H1 (cell line): ENCODE data around the gene PRKN. TPM values are rescaled to one million over a fixed set of nuclear protein-coding genes. Genes with fewer than 3 reads are reported as not detected.

ENCODE experiments used
- CTCF ChIA-PET: fragments of 300-600 bp; sonication (Branson Sonifier 250); formaldehyde crosslinking; loops from one replicate; lab custom pipeline; 2021; ENCODE audit not compliant: partially characterized antibody; lab: Charles Lee
- POLR2A ChIA-PET: fragments of 300-600 bp; sonication (Branson Sonifier 250); formaldehyde crosslinking; loops from one replicate; lab custom pipeline; 2021; ENCODE audit warnings: inconsistent platforms; ENCODE audit not compliant: partially characterized antibody; lab: Charles Lee
- DNase-seq, 2 experiments: peaks; one replicate each; pipeline versions ENCODE4 v3.0.0 to v3.0.0-alpha.2; 2010 to 2022; ENCODE audit warnings: low spot score in 2 of 2, low read depth in 1 of 2, mixed read lengths in 1 of 2
- FAIRE-seq: peaks from 2 replicates; lab custom pipeline; 2011; peaks lifted over from hg19 to GRCh38; lab: Jason Lieb, UNC
- H2AFZ ChIP-seq: 2 replicates; pipeline ENCODE4 v1.8.1; 2012; ENCODE audit warnings: low read length, inconsistent platforms
- H2AK5ac ChIP-seq: 2 replicates; pipeline ENCODE4 v1.6.1; 2013; ENCODE audit warnings: low read depth, low read length
- H2BK120ac ChIP-seq: replicated peaks from 2 replicates; pipeline ENCODE3; 2013; ENCODE audit warnings: low read depth, low read length, inconsistent platforms
- H2BK12ac ChIP-seq: 2 replicates; pipeline ENCODE4 v1.6.1; 2013; ENCODE audit warnings: low read depth, low read length
- H2BK15ac ChIP-seq: 2 replicates; pipeline ENCODE4 v1.6.1; 2013; ENCODE audit warnings: low read length
- H2BK20ac ChIP-seq: 2 replicates; pipeline ENCODE4 v1.6.1; 2013; ENCODE audit warnings: low read length
- H2BK5ac ChIP-seq: 2 replicates; pipeline ENCODE4 v1.6.1; 2013; ENCODE audit warnings: low read depth, low read length
- H3K14ac ChIP-seq: 2 replicates; pipeline ENCODE4 v1.6.1; 2013; ENCODE audit warnings: inconsistent platforms; ENCODE audit not compliant: insufficient read length
- H3K18ac ChIP-seq: 2 replicates; pipeline ENCODE4 v1.6.1; 2013; ENCODE audit warnings: low read length; ENCODE audit errors: extremely low read depth
- H3K23ac ChIP-seq: 2 replicates; pipeline ENCODE4 v1.6.1; 2013; ENCODE audit warnings: inconsistent platforms; ENCODE audit not compliant: insufficient read length
- H3K23me2 ChIP-seq: 2 replicates; pipeline ENCODE4 v1.6.1; 2013; ENCODE audit warnings: low read depth, low read length
- H3K27ac ChIP-seq: 2 replicates; pipeline ENCODE4 v1.6.1; 2011; ENCODE audit warnings: low read depth, low read length, inconsistent platforms
- H3K27me3 ChIP-seq, 4 experiments: replicated peaks in 1 of 4; 1 replicate in 1 of 4; 2 replicates in 3 of 4; pipeline versions ENCODE4 v1.6.1 to v1.8.1; 2011 to 2013; ENCODE audit warnings: low read length in 3 of 4, mild to moderate bottlenecking in 3 of 4, inconsistent platforms in 2 of 4, mixed read lengths in 2 of 4, moderate library complexity in 1 of 4; ENCODE audit not compliant: control insufficient read depth in 3 of 4, insufficient read depth in 3 of 4; ENCODE audit errors: extremely low read depth in 1 of 4
- H3K36me3 ChIP-seq, 4 experiments: 2 replicates each; pipeline versions ENCODE4 v1.6.1 to v1.8.1; 2011 to 2013; ENCODE audit warnings: mild to moderate bottlenecking in 4 of 4, low read length in 3 of 4, moderate library complexity in 2 of 4, control low read depth in 1 of 4, inconsistent platforms in 1 of 4; ENCODE audit not compliant: insufficient read depth in 4 of 4, control insufficient read depth in 2 of 4
- H3K4ac ChIP-seq: replicated peaks from 2 replicates; pipeline ENCODE3; 2013; ENCODE audit warnings: low read length, low read depth, mixed read lengths, inconsistent platforms; ENCODE audit not compliant: insufficient read length
- H3K4me1 ChIP-seq, 4 experiments: replicated peaks in 1 of 4; 1 replicate in 1 of 4; 2 replicates in 3 of 4; pipeline versions ENCODE4 v1.6.1 to v1.8.1; 2011 to 2013; ENCODE audit warnings: low read length in 3 of 4, inconsistent platforms in 2 of 4, mixed read lengths in 1 of 4; ENCODE audit not compliant: insufficient read depth in 4 of 4, control insufficient read depth in 3 of 4
- H3K4me2 ChIP-seq, 2 experiments: 2 replicates each; pipeline versions ENCODE4 v1.6.1 to v1.8.1; 2011 to 2013; ENCODE audit warnings: low read depth in 2 of 2, low read length in 2 of 2, control low read depth in 1 of 2, inconsistent platforms in 1 of 2, mild to moderate bottlenecking in 1 of 2; ENCODE audit not compliant: insufficient read depth in 1 of 2
- H3K4me3 ChIP-seq, 4 experiments: fragments of 200-600, 300-600 bp in 1 of 4; sonication (generic), shearing (Covaris generic), sonication (Bioruptor Twin) in 1 of 4; 2 replicates each; pipeline versions ENCODE4 v1.5.1 to v1.8.1; 2011 to 2016; ENCODE audit warnings: low read length in 4 of 4, low read depth in 3 of 4, control low read depth in 2 of 4, inconsistent platforms in 2 of 4, mild to moderate bottlenecking in 2 of 4, mixed read lengths in 1 of 4, moderate library complexity in 1 of 4; ENCODE audit not compliant: insufficient read depth in 2 of 4; ENCODE audit errors: extremely low read depth in 1 of 4
- H3K56ac ChIP-seq: replicated peaks from 2 replicates; pipeline ENCODE3; 2013; ENCODE audit warnings: low read depth, mild to moderate bottlenecking, mixed read lengths, low read length, inconsistent platforms; ENCODE audit not compliant: insufficient read length
- H3K79me1 ChIP-seq: 2 replicates; pipeline ENCODE4 v1.6.1; 2013; ENCODE audit warnings: low read depth, low read length, control low read depth
- H3K79me2 ChIP-seq, 2 experiments: 2 replicates each; pipeline versions ENCODE4 v1.6.1 to v1.8.1; 2012 to 2013; ENCODE audit warnings: low read length in 2 of 2, mild to moderate bottlenecking in 2 of 2, inconsistent platforms in 1 of 2; ENCODE audit not compliant: insufficient read depth in 2 of 2, control insufficient read depth in 1 of 2
- H3K9ac ChIP-seq, 4 experiments: replicated peaks in 1 of 4; 1 replicate in 1 of 4; 2 replicates in 3 of 4; pipeline versions ENCODE4 v1.6.1 to v1.8.1; 2011 to 2013; ENCODE audit warnings: low read depth in 3 of 4, low read length in 3 of 4, control low read depth in 2 of 4, mild to moderate bottlenecking in 2 of 4, moderate library complexity in 2 of 4, inconsistent platforms in 1 of 4; ENCODE audit errors: extremely low read depth in 1 of 4
- H3K9me3 ChIP-seq, 2 experiments: 2 replicates each; pipeline versions ENCODE4 v1.6.1 to v1.8.1; 2012 to 2013; ENCODE audit warnings: mild to moderate bottlenecking in 2 of 2, moderate library complexity in 2 of 2, control low read depth in 1 of 2, inconsistent platforms in 1 of 2, low read depth in 1 of 2, low read length in 1 of 2, mixed read lengths in 1 of 2; ENCODE audit not compliant: insufficient read depth in 2 of 2
- H4K20me1 ChIP-seq, 2 experiments: replicated peaks in 1 of 2; 2 replicates each; pipeline versions ENCODE3 to v1.8.1; 2011 to 2013; ENCODE audit warnings: inconsistent platforms in 2 of 2, low read length in 2 of 2, mild to moderate bottlenecking in 1 of 2; ENCODE audit not compliant: insufficient read depth in 2 of 2, control insufficient read depth in 1 of 2
- H4K5ac ChIP-seq: 2 replicates; pipeline ENCODE4 v1.6.1; 2013; ENCODE audit warnings: low read length, low read depth, mixed read lengths, inconsistent platforms; ENCODE audit not compliant: insufficient read length
- H4K8ac ChIP-seq: 2 replicates; pipeline ENCODE4 v1.8.0; 2013; ENCODE audit warnings: mild to moderate bottlenecking, moderate library complexity, low read length, inconsistent platforms; ENCODE audit not compliant: insufficient read depth; ENCODE audit errors: extremely low read depth
- H4K91ac ChIP-seq: replicated peaks from 2 replicates; pipeline ENCODE3; 2013; ENCODE audit warnings: low read length, mixed read lengths, inconsistent platforms; ENCODE audit not compliant: insufficient read length
- BRCA1 ChIP-seq: IDR thresholded peaks from 2 replicates; pipeline ENCODE4 v1.6.1; 2012; ENCODE audit warnings: low read depth, low read length, improper control_type of control experiment
- CTBP2 ChIP-seq: IDR thresholded peaks from 2 replicates; pipeline ENCODE4 v1.7.0; 2011; ENCODE audit warnings: borderline replicate concordance, mild to moderate bottlenecking, moderate library complexity, mixed read lengths, low read length; ENCODE audit not compliant: insufficient read depth, insufficient read length
- GABPA ChIP-seq: IDR thresholded peaks from 2 replicates; pipeline ENCODE4 v1.6.1; 2011; ENCODE audit warnings: mild to moderate bottlenecking, low read length, moderate library complexity, borderline replicate concordance; ENCODE audit not compliant: insufficient read depth
- NANOG ChIP-seq: IDR thresholded peaks from 2 replicates; pipeline ENCODE4 v1.6.1; 2011; ENCODE audit warnings: low read length, low read depth, mild to moderate bottlenecking, inconsistent platforms; ENCODE audit not compliant: insufficient read depth, poor library complexity, severe bottlenecking
- RBBP5 ChIP-seq: IDR thresholded peaks from 2 replicates; pipeline ENCODE4 v1.7.1; 2012; ENCODE audit warnings: low read depth, mild to moderate bottlenecking, inconsistent platforms, low read length, moderate library complexity, borderline replicate concordance
- RFX5 ChIP-seq: IDR thresholded peaks from 2 replicates; pipeline ENCODE4 v1.6.1; 2011; ENCODE audit warnings: low read depth, low read length, improper control_type of control experiment, borderline replicate concordance
- SP4 ChIP-seq: IDR thresholded peaks from 2 replicates; pipeline ENCODE4 v1.6.1; 2012; ENCODE audit warnings: low read length, inconsistent platforms
- SRF ChIP-seq: IDR thresholded peaks from 2 replicates; pipeline ENCODE4 v1.6.1; 2011; ENCODE audit warnings: mild to moderate bottlenecking, low read depth, low read length, moderate library complexity
- TAF7 ChIP-seq: optimal IDR thresholded peaks from 2 replicates; pipeline ENCODE3; 2011; ENCODE audit warnings: low read depth, mild to moderate bottlenecking, inconsistent platforms, low read length, moderate library complexity, borderline replicate concordance
- TEAD4 ChIP-seq: IDR thresholded peaks from 2 replicates; pipeline ENCODE4 v1.6.1; 2012; ENCODE audit warnings: low read depth, low read length, inconsistent platforms, mixed read lengths
- WGBS, 2 experiments: shearing (Covaris generic) in 1 of 2; methylation state at CpG; one replicate each; pipeline versions ENCODE4 v1.1.6 to v1.1.7; 2013 to 2015; ENCODE audit warnings: low lambda C conversion rate in 2 of 2, mixed read lengths in 2 of 2, inconsistent platforms in 1 of 2, low coverage in 1 of 2, missing lambda C conversion rate in 1 of 2; ENCODE audit not compliant: insufficient replicate concordance in 2 of 2, insufficient coverage in 1 of 2, insufficient read length in 1 of 2; ENCODE audit errors: extremely low coverage in 1 of 2, missing lambda C conversion rate in 1 of 2; 5-methylcytosine and 5-hydroxymethylcytosine counted together
- polyA plus RNA-seq, 7 experiments: library from polyadenylated mRNA; depleted of rRNA in 3 of 7; stranded (reverse) in 5 of 7; unstranded in 2 of 7; fragments of >200 nt in 5 of 7; fragments of 200-250 nt in 2 of 7; gene quantifications; 1 replicate in 5 of 7; 2 replicates in 1 of 7; 4 replicates in 1 of 7; pipeline versions ENCODE4 v1.2.1 to v1.2.3, GENCODE V29; 2011 to 2013; ENCODE audit warnings: missing spikeins in 2 of 7, mixed read lengths in 2 of 7
- total RNA-seq: library from RNA; stranded (reverse); fragmentation: NEBNext Ultra II Directional; extraction: Animal tissue kit (Norgen Biotek cat#: 25700); gene quantifications from 2 replicates; pipeline ENCODE4 v1.2.1, GENCODE V29; 2021
- TF ChIP-seq, protein P1 (sequence below): IDR thresholded peaks from 2 replicates; pipeline ENCODE4 v1.6.1; 2011; ENCODE audit warnings: low read depth, mild to moderate bottlenecking, low read length; ENCODE audit not compliant: insufficient read depth
- TF ChIP-seq, protein P2 (sequence below): IDR thresholded peaks from 2 replicates; pipeline ENCODE4 v1.6.1; 2012; ENCODE audit warnings: low read length, inconsistent platforms

The PRKN gene
- total and polyA plus RNA-seq, 2 of the 8 experiments (the other 6 are each of a cell fraction or from before 2014, with no cell fraction given): 0.13 to 0.29 TPM

DNA sequence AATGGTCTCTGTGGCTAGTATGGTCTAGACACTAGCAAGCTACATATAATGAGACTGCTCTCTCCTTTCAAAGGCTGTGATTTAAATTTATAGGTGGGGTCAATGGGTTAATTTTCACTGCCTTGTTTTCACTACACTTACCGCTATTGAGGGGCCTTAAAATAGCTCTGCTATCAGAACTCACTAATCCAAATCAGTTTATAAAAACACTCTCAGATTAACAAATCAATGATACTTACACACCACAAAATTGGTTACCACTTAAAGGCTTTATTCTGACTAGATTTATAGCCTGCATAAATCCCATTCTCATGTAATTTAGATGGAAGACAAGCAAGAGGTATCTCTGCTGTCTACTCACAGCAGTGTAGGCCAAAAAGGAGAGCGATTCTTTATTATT, 1140.7 kb downstream of the PRKN start:
- Histone ChIP-seq H2BK12ac (no peak overlapping the region), H2AFZ (no peak overlapping the region), H3K56ac (no peak overlapping the region), H4K8ac (no peak overlapping the region), H3K23ac (no peak overlapping the region), H3K9me3 (no peaks in the 10 kb centered on the region), H3K27ac (no peak overlapping the region), H3K36me3 (no peaks in the 10 kb centered on the region), H2BK20ac (no peak overlapping the region), H3K4me3 (no peak overlapping the region), H3K4ac (no peak overlapping the region), H2BK5ac (no peak overlapping the region), H3K4me2 (no peak overlapping the region), H3K18ac (no peak overlapping the region), H3K14ac (no peak overlapping the region), H3K9ac (no peak overlapping the region), H2BK120ac (no peak overlapping the region), H2AK5ac (no peak overlapping the region), H3K4me1 (no peaks in the 10 kb centered on the region), H3K79me2 (no peaks in the 10 kb centered on the region), H4K91ac (no peak overlapping the region), H4K20me1 (no peaks in the 10 kb centered on the region), H3K23me2 (no peaks in the 10 kb centered on the region), H3K27me3 (no peaks in the 10 kb centered on the region), H3K79me1 (no peaks in the 10 kb centered on the region), H4K5ac (no peak overlapping the region), H2BK15ac (no peak overlapping the region)
- FAIRE-seq: no peak
- no peak for DNase-seq
- 92% methylated on average over 2 of the region's 2 CpGs; no CpG with 5 or more reads in 1 of the 2 experiments for WGBS, 2 experiments
- ChIA-PET CTCF (interaction anchor here (1.6 to 2.4 kb wide), 2 partner anchors 11 to 32 kb away, joined by 6 to 11 read pairs; no protein-coding TSS in a partner anchor), POLR2A (no interaction called here)
- TF ChIP-seq, protein P1, sequence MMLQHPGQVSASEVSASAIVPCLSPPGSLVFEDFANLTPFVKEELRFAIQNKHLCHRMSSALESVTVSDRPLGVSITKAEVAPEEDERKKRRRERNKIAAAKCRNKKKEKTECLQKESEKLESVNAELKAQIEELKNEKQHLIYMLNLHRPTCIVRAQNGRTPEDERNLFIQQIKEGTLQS: no peak
- TF ChIP-seq TEAD4 (no peak), TAF7 (no peak), GABPA (no peak), BRCA1 (no peak), RBBP5 (no peak), SP4 (no peak), NANOG (no peak), SRF (no peak), CTBP2 (no peak), RFX5 (no peak)
- TF ChIP-seq, protein P2, sequence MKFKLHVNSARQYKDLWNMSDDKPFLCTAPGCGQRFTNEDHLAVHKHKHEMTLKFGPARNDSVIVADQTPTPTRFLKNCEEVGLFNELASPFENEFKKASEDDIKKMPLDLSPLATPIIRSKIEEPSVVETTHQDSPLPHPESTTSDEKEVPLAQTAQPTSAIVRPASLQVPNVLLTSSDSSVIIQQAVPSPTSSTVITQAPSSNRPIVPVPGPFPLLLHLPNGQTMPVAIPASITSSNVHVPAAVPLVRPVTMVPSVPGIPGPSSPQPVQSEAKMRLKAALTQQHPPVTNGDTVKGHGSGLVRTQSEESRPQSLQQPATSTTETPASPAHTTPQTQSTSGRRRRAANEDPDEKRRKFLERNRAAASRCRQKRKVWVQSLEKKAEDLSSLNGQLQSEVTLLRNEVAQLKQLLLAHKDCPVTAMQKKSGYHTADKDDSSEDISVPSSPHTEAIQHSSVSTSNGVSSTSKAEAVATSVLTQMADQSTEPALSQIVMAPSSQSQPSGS: no peak
